Fibroblast of upper back skin (primary cell): ENCODE measurements around the gene SLC38A3.
A peak's percentile ranks its signal among the peaks of the same experiment; 100 is the strongest.

Experiments
- DNase-seq: peaks from one replicate; pipeline ENCODE4 v3.0.0-alpha.2; 2013

Gene SLC38A3

DNA sequence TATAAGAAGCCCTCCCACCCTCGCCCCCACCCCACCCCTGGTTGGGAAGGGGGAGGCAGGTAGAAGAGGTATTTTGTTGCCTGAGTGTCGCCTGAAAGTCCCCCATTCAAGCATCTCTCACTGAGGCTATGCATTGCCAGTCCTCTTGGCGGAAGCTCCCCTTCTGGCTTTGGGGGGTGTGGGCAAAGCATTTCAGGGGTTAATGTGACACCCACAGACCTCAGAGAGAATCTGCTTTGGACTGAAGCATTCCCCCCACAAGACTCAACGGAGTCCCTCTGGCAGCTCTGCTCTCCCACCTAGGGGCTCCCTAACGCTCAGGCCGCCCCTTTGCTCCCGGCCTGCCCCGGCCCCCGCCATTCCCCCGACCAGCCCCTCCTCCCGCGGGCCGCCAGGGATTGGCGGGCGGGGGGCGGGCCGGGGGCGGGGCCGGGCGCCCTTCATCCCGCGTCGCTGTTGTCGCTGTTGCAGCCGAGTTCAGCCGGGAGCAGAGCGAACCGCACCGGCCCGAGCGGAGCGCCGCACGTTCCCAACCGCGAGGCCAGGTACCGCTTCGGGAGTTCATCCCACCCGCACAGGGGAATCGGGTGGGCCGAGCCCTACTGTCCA lies at the start of gene SLC38A3:
TSS of gene SLC38A3 (plus strand) at position 468 of the 609 bp plus-strand sequence. CDS start 8,929 bp downstream, outside the sequence.
- no peak for DNase-seq

DNA sequence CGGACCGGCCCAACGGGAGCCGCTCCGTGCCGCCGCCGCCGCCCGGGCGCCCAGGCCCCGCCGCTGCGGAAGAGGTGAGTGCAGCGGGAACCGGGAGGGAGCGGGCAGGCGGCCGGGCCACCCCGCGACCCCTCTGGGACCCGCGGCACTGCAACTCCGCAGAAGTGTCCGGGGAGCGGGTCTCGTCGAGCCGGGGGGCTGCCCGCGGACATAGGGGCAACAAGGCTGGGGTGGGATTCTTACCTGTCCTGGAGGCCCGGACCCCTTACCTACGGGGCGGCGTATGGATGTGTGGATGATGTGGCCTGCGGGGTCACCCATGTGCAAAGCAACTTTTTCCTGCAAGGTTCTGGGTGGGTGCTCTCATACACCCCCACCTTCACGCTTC lies 49.6 kb upstream of the SLC38A3 start:
- DNase-seq: no peak

DNA sequence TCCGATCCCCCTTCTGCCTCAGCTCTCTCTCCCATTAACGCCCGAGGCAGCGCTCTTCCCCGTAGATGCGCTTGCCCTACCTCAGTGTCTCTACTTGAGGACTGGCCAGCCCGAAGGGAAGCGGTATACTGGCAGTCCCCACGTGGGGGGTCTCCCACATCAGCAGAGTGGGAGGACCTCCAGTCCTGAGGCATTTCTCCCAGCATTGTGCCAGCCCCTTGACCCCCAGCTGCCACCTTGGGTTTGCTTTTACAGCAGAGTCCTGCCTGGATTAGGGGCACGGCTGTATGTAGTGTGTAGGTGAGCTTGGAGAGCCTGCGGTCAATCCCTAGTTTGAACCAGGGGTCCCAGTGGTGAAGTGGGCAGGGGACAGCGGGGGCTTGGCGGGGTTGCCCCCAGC lies 49.2 kb upstream of the SLC38A3 start:
- peak; percentile 15 for DNase-seq

DNA sequence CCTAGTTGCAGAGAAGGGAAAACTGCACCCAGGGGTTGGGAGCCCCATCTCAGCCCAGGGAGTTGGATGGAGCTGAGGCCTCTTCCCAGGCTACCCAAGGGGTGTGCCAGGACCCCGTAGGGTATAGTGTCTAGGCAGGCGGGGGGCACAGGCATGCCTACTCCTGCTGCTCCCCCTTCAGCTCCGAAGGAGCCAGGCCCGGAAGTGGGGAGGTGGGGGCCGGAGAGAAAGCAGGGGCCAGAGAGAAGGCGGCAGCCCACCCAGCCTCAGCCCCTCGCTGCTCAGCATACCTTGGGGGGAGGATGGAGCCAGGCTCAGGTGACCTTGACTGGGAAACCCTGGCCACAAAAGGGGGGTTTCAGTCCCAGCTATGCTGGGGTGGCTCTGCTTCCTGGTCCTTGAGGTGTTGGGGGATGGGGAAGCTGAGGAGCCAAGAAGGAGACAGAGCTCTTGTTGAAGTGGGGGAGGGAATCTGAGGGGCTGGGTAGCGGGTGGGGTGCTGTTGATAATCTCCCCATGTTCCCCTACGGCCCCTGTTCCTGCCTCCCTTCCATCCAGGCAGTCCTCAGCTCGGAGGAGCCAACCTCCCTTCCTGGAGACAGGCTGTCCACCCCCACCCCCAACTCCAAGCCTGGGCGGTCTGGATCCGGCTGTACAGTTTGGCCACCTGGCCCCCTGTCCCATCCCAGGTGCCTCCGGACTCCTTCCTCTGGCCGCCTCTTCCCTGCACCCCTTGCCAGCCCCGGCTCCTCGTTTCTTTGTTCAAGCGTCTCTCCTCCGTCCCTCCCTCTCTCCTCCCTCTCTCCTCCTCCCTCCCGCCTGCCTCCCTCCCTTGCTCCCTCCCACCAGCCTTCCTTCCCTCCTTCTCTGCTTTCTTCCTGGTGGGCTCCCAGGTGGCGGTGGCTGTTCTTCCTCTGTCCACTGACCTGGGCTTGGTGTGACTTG lies 48.2 kb upstream of the SLC38A3 start:
- DNase-seq: peak; percentile 38

DNA sequence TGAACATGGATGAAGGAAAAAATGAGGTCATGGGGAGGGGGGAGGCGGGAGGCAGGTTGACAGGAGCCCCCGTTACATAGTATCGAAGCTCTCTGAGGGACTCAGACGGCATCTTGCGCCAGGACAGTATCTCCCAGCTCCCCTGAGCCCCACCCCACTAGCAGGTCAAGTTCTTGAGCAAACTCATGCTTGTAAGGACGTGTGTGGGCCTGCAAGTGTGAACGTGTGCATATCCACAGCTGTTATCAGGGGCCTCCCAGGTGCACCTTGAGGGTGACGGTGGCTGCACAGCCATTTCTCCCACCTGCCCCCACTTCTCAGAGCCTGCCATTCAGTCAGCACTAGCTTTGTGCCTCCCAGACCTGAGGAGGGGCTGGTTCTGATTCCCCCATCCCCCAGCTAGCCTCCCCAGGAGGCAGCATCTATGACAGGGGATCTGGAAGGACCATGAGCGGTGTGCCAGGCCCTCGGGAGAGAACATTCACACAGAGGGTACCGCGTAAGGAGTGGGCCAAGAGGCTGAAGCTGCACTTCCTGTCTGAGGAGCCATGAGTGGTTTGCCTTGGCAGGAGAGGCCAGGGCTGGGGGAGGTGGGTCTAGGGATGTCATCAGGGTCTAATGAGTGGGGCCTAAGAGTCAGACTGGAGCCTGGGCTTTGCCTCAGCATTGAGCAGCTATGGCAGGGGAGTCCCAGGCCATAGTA lies 47.1 kb upstream of the SLC38A3 start:
- peak; percentile 42 for DNase-seq

DNA sequence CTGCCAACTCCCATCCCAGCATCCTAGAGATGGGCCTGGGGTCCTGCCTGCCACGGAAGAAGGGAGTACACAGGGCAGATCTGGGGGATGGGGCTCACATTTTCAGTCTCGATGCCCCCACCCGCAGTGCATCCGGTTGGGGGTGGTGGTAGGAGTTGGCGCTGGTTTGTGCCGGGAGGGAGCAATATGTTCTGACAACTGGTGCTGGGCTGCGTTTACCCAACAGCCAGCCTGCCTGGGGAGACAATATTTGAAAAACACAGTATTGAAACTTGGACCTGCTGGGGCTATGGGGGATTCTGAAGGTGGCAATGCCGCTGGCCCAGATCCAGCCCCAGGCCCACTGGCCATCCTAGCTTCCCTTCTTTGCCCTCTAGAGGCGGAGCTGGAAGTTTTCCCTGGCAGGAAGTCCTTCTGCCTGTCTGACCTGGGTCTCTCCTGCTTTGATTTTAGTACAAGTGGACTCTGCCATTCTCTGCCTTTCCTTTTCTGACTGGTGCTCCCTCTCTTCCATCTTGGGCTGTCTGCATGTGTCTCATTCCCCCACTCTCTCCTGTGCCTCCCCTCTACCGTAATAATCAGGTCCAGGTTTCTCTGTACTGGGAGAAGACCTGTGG lies 46.4 kb upstream of the SLC38A3 start:
- no peak for DNase-seq

DNA sequence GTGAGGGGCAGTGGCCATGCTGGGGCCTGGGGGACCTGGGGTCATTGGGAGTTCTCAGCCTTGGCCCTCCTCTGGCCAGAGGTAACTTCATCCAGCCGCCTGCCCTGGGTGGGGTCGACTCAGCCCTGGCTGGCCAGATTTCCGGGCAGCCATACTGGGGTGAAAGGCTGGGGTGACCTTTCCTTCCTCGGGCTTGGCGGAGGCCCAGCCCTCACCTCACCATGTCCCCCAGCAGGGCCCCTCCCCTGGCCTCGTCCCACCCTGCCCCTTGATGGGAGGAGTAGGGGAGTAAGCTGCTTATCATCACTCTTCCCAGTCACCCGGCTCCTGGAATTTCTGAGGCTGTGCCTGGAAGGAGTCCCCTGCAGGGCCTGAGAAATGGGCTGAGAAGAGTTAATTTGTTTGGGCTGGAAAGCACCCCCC lies 44.5 kb upstream of the SLC38A3 start:
- DNase-seq: no peak

DNA sequence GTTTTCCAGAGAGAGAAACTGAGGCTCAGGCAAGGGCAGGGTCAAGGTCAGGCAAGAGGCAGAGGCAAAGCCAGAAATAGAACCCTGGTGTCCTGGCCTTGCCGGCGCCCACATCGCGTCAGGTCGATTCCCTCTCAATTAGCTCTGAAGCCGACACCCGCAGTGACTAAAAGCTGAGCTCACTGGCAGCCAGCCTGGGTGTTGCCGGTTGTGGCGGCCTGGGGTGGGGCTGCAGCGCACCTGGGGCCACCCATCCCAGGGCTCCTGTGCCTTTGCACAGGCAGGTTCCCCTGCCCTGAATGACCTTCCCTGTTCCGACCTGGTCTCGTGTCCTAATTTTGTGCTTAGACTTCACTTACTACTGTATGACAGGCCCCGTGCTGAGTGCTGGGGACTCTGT lies 43.8 kb upstream of the SLC38A3 start:
- no peak for DNase-seq

DNA sequence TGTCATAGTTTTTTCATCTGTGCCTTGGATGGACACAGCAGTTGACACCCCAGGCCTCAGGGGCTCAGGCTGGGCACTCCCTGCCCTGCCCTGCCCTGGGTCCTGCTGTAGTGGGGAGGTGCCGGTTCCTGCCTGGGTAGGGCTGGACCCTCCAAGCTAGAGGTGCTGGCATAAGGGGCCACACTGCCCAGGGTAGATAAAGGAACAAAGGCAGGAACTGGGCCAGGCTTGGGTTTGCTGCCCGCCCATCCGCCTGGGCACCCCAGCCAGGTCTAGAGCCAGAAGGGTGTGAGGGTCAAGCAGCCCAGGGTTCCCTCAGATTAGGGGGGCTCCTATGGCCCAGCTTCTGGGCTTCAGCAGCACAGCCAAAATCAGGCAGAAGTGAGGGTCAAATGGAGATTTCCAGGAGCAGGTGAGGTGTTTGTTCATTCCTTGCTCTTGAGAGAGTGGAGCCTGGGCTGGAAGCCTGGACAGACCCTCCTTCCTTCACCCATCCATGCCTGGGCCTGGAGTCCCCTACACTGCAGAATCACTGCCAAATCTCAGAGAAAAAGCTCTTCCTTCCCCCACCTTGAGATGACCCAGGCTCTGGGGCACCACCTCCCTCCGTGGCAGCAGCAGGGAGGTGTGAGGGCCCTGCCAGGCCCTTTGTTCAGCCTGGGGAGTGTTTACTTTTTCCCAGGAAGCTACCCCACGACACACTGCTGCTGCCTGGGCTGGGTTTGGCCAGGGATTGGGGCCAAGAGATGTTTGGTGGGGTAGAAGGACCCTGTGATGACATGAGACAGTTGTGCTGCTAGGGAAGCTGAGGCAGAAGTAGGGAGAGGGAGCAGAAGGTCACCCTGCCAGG lies 42.8 kb upstream of the SLC38A3 start:
- no peak for DNase-seq

DNA sequence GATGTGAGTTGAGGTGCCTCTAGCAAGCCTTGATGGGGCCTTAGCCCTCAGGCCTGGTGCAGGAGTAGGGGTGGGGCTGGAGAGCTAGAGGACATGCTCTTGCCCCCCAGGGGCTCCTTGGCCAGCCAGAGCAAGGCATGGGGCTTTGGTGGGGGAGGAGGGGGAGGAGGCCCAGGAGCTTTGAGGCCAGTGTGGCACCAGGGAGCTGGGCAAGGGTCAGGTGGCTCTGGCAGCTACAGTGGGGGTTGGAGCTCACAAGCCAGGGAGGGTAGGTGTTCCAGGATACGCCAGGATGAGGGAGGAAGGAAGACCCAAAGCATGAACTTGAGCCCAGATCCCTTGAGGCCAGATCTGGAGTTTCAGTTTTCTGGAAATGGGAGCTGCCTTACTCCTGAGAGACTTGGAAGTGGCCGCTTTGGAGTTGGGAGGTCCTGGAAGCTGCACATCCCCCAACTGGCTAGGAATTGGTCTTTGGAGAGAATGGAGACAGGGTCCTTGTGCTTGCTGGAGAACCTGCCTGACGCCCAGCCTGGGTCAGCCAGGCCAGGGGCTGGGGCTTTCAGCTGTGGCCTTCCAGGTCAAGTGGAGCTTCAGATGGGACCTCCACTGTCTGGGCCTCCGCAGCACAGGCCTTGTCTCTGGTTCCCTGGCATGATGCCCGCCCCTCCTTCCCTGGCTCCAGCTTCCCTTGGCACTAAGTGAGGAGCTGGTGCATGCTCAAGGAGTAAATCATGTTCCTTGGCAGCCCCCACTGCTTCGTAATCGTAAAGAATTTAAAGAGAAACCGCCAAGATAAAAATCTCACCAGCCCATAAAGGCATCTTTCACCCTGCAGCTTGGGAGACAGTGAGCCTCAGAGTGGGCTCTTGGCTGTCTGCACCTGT lies 41.3 kb upstream of the SLC38A3 start:
- peak; percentile 94 for DNase-seq

DNA sequence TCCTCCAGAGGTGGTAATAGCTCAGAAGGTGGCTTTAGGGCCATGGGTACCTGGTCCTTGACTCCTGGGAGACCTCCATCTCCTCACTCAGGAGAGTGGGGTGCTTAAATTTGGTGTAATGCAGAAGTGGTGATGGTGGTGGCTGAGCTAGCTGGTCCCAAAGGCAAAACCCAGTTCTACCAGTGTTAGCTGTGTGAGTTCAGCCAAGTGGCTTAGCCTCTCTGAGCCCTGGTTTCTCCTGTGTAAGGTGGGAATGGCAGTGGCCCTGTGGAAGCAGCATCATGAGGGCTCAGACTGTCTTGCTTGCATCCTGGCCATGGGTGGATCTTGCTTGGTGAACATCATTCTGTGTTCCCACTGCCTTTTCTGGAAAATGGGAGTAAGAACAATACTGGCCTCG lies 40.6 kb upstream of the SLC38A3 start:
- no peak for DNase-seq

DNA sequence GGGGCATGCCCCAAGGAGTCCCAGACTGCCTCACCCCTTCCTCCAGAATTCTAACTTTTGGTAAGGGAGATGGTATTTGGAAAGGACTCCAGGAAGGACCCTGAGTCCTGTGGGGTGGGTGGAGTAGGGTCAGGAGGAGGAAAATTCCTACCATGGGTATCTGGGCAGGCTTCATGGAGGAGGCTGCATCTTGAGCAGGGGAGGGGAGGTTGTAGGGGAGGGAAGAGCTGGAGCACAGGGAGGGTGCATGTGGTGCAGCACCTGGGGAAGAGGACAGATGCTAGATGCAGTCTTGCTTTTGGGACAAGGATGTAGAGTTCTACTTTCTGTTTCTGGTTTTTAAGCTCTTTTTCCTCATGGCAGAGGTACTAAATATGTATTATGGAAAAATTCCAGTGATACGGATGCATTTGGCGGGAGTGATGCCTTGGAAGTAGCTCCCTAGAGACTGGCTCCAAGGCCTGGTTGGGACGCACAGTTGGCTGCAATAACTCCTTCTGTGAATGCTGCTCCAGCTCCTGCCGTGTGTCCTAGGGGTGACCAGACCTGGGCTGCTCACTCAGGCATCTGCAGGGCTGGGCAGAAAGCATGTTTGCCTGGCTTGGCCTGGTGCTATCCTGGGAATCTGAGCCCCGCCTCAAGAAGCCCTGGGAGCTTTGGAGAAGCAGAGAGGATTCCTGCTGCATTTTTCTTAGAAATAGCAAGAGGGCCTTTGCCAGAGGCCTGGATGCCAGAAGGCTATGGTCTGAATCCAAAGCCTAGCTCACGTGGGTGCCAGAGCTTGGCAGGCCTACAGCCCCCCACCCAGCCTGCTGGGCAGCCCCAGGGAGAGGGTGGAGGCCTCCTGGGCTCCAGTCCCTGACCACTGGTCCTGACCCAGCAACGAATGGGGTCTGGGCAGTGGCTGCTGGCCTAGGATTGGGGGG lies 39.8 kb upstream of the SLC38A3 start:
- peak; percentile 80 for DNase-seq

DNA sequence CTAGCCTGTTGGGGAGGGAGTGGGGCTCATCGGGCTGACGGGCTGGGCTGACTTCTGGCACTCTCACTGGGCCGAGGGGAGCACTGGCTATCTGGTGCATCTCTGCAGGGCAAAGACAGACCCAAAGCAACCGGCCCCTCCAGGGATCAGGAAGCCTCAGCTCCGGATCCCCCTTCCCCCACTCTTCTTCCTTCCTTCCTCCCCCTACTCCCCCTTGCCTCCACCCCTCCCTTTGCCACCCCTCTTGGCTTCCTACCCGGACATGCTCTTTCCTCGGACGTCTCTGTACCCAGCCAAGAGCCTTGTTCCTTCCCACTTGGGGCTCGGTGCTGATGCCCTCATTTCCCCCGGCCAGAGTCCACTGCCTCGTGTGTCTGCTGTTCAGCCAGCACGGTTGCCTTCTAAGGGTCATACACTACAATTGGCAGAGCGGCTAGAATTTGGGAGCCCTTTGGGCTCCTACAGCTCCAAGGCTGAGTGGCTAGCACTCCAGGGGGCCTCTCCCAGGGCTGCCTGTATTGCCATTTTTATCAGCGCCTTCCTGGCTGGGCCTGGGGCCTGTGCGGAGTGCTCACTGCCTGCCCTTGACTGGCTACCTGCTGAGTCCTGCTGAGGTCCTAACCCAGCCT lies 39.0 kb upstream of the SLC38A3 start:
- peak; percentile 13 for DNase-seq

DNA sequence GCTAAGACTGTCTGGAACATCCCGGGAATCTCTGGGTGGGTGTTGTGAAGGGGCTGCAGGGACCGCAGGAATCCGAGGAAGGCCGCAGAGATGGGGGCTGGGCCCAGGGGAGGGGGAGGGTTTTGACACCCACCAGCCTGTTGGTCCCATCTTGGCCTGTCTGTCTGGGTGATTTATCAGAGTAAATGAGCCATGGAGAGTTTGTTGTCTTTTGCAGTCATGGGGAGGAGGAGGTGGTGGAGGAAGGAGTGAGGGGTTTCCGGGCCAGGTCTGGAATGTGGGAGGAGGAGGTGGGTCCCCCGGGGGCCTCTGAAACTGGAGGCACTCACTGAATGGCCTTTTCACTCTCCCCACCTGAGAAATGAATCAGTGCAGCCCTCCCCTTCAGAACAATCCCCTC lies 38.5 kb upstream of the SLC38A3 start:
- DNase-seq: peak; percentile 68

DNA sequence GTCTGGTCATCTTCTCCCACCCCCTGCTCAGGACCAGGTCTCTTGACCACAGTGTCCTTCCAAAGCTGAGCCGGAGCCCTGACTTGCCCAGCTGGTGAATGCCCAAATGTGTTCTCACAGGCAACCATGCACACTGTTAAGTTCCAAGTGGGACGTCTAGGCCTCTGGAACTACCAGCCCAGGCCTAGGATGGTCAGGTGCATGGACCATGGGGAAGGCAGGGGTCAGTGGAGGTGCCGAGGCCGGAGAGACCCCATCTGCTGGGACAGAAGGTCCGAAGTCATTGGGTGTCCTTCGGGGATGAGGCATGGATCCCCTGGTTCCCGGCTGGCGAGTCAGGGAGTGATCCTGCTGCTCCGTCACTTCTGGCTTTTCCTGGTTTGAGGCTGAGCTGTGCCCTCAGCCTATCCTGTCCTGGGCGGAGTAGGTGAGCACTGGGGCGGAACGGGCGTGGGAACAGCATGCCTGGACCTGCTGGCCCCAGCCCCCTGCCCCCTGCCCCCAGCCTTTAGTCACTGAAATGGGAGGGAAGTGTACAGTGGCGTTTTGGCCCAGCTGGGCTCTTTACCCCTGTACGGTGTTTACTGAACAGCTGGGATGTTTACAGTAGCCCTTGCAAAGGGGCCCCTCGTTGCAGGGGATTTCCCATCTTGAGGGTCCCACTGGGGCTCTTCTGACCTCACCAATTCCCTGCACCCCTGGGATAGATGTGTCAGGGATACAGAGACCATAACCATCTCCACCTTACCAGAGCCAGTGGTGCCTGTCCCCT lies 37.8 kb upstream of the SLC38A3 start:
- no peak for DNase-seq

DNA sequence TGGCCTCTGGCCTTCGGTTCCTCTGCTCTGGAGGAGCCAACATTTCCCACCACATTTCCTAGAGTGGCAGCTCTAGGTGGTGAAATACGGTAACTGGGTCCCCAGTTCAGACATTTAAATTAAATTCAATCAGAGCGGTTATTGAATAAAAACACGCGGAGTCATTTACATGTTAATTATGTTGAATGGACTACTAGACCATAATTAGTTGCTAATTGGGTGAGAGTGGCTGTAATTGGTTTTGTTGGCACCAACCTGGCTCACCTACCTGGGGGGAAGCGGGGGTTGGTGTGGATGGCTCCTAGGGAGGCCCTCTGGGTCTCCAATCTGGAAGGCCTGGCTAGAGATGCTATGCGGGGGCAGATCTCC lies 37.2 kb upstream of the SLC38A3 start:
- DNase-seq: no peak

DNA sequence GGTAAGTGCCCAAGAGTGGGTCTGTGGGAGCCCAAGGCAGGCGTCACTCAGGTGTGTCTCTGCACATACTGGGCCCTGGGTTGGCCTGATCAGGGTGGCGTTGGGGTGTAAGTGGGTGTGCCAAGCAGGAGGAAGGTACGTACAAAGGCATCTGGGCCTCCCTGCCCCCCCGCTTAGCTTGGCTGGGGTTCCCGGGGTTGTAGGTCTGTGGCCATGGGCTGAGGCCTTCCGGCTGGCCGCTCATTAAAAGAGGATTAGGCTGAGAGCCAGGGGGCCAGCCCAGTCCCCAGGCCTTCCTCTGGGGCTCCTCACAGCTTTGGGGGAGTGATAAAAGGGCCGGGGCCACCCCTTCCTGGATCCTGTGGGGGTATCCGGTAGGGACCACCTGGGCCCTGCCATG lies 36.7 kb upstream of the SLC38A3 start:
- no peak for DNase-seq

DNA sequence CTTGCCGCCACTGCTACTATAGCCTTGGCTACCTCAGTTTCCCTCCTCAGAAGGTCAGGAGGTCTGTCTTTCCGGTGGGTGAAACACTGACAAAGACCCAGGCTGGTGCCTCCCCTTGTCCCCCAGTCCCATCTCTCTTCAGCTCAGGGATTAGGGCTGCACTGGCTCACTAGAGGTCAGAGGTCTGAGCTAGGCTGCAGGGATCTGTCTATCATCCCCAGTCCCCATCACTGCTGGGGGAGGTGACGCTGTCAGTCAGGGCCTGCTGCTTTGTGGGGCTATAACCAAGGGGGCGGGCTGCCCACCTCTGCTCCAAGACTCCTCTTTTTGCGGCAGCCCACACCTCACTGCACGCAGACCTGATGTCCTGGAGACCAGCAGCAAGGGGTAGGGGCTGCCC lies 36.3 kb upstream of the SLC38A3 start:
- no peak for DNase-seq
